ENCODE data around the gene PPOX.
A peak's percentile ranks its signal among the peaks of the same experiment; 100 is the strongest.

The PPOX gene

GRCh38 chr1:161153682-161154337 lies 12.4 kb upstream of the PPOX start, which contains the start of gene UFC1:
TSS of gene UFC1 (plus strand) at chr1:161153978. CDS start at chr1:161153998, 20 bp downstream.
- peak; percentile 91 for DNase-seq

DNA sequence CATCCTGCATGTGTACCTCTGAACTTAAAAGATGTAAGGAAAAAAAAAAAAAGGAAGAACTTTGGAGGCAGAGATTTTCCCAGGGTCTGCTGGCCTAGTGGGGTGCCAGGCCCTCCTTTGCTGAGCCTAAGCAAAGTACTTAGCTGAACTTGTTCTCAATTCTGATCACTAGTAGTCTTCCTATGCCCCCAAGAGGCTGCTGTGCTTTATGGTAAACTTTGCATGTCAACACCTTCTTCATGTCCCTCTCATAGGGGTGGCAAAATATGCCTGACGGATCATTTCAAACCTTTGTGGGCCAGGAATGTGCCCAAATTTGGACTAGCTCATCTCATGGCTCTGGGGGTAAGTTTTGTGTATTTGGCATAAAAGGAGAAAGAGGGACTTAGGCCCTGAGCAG lies 8.4 kb upstream of the PPOX start:
- no peak for DNase-seq

DNA sequence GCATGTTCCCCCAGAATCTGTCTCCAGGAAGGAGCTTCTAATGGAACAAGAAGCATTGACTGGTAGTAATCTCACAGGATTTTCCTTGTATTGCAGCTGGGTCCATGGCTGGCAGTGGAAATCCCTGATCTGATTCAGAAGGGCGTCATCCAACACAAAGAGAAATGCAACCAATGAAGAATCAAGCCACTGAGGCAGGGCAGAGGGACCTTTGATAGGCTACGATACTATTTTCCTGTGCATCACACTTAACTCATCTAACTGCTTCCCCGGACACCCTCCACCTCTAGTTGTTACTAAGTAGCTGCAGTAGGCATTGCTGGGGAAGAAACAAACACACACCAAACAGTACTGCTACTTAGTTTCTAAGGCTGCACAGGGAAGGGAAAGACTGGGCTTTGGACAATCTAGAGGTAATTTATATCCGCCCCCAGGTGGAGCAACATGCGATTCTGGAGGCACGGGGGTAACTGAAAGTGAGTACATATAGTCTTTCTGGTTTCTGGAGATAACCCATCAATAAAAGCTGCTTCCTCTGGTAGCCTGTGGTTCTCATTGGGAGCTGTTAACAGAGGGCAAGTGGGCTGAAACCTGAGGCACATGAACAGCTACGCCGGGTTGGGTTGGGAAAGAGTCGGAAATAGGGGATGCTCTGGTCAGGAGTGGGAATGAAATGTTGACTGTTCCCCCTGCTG lies 7.8 kb upstream of the PPOX start:
- no peak for DNase-seq

DNA sequence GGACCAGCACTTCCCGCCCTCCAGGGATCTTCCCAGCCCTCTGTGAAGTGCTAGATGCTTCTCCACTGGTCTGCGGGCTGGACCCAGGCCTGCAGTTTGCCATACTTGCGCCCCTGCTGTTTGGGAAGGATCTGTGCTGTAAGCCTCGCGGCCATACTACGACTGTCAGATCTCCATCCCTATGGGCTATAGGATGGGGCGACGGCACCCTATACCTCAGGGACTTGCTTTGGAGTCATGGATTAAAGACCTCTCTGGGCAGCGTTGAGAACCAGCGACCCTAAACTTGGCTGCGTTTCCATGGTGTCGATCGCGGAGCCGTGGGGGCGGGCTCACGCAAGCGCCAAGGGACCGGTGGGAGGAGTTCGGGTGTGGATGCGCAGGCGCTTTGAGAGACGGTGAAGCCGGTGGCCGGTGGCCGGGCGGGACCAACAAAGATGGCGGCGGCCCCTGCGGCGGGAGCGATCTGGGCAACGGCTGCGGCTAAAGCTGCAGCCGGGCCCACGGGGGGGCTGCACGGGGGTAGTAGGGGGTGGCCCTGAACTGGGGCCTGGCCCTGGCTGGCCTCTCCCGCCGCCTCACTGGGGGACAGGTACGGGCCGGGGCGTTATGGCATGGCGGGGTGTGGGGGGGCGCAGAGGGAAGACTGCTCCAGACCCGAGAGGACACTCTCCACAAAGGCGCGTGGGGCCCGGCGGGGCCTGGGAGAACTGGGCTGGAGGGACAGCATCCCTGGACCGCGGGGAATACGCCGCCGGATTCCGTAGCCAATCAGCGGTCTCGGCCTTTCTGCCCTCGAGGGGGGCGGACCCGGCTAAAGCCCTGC lies 6.9 kb upstream of the PPOX start, which contains the start of gene USP21:
Gene USP21 (plus strand): TSS at position 414 of the 826 bp plus-strand sequence. CDS start 1,141 bp downstream, outside the sequence.
- peak; percentile 86 for DNase-seq

GRCh38 chr1:161159913-161160243 lies 6.3 kb upstream of the PPOX start:
- no peak for DNase-seq

- DNase-seq = no peak
Measured at GRCh38 chr1:161160671-161161145, 5.5 kb upstream of the PPOX start.

DNA sequence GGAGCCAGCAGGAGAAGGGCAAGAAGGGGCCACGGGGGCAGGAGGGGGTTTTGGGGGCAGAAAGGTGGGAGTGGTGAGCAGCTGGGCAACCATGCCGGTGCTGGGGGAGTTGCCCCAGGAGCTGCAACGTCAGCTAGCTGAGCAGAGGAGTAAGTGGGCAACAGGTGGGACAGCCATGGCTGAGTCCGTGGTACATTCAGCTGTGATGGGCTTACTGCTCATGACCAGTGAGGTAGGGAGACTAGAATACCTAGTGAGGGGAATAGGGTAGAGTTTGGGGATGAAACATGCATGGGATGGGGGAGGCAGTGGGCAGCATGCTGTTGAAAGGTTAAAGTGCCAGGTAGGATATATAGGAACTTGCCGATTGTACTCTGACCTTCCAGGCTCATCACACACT lies 4.6 kb upstream of the PPOX start:
- no peak for DNase-seq

DNA sequence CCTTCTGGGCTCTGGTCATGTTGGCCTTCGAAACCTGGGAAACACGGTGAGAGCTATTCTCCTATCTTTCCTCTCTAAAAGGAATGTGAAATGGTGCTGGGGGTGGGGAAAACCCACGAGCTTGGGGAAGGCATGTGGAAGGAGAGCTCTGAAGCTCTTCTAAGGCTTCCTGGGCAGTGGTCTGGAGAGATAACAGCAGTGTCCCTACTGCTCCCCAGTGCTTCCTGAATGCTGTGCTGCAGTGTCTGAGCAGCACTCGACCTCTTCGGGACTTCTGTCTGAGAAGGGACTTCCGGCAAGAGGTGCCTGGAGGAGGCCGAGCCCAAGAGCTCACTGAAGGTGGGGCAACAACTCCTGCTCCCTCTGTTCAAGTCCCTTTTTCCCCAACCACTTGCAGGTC lies 4.2 kb upstream of the PPOX start:
- no peak for DNase-seq

DNA sequence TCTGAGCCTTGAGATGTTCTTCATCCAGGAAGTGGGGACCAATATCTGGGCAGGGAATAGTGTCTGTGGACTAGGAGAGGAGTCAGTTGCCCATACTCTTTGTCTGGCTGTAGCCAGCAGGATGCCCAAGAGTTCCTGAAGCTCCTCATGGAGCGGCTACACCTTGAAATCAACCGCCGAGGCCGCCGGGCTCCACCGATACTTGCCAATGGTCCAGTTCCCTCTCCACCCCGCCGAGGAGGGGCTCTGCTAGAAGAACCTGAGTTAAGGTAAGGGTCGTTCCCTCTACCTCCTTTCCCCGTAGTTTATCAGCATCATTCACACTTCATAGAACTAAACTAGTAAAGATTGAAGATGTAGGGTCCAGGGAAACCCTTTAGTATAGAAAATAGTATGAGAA lies 3.4 kb upstream of the PPOX start:
- no peak for DNase-seq

GRCh38 chr1:161163793-161164192 lies 2.4 kb upstream of the PPOX start:
- DNase-seq = no peak

DNA sequence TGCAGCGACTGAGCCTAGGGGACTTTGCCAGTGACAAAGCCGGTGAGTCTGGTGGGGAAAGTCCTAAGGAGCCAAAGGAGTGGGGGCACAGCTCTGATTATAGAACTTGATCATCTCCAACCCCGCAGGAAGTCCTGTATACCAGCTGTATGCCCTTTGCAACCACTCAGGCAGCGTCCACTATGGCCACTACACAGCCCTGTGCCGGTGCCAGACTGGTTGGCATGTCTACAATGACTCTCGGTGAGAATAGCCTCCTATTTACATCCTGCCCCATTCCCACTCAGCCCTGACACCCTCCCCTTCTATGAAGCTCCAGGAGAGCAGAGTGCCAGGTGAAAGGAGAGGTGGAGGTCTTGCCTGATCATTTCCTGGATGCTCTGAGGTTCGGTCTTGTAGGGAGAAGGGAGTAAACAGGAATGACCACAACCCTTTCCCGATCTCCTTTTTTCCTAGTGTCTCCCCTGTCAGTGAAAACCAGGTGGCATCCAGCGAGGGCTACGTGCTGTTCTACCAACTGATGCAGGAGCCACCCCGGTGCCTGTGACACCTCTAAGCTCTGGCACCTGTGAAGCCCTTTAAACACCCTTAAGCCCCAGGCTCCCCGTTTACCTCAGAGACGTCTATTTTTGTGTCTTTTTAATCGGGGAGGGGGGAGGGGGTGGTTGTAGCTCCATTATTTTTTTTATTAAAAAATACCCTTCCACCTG lies 1.2 kb upstream of the PPOX start:
- DNase-seq = no peak

DNA sequence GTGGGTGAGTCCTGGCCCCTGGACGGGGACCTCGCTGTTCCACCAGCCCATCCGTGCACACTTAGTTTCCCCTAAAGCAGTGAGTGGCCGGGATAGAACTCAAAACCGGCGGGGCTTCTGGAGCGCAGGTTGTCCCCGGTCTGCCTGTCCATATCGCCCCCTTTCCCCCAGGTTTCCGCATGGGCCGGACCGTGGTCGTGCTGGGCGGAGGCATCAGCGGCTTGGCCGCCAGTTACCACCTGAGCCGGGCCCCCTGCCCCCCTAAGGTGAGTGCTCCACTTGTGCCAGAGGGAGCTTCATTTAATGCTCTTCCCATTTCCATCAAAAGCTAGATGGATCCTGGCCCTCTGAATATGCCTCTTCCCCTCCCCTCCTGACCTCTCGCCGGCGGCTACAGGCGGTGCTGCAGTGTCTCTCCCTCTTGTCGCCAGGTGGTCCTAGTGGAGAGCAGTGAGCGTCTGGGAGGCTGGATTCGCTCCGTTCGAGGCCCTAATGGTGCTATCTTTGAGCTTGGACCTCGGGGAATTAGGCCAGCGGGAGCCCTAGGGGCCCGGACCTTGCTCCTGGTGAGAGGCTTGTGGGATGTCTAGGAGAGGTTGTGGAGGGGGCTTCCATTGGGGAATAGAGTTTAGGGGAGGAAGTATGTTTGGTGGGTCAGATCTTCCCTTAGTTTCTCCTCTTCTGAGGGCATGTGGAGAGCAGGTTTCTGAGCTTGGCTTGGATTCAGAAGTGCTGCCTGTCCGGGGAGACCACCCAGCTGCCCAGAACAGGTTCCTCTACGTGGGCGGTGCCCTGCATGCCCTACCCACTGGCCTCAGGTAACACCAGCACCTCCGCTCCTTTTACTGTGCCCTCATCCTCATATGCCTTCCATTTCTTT lies 683 bp downstream of the PPOX start:
- DNase-seq = no peak

- no peak for DNase-seq
Measured at GRCh38 chr1:161168906-161169305, 2.7 kb downstream of the PPOX start.

GRCh38 chr1:161171191-161171590 lies 5.0 kb downstream of the PPOX start:
- DNase-seq = no peak

DNA sequence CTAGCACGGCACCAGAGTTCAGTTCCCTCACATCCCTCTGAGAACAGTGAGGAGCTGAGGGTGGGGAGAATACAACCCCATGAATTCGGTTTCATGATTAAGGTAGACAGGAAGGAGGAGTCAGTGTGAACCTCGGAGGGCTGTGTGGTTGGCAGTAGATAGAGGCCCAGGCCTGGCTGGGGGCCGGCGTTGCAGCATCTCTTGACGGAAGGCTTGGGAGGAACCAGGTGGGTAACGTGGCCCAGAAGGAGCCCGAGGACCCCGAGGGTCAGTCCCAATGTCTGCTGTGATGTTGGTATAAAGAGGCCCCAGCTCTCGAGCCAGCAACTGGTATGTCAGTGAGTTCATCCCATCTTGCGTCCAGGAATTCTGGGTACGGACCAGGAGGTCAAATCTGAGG lies 5.5 kb downstream of the PPOX start:
- DNase-seq = no peak

GRCh38 chr1:161172349-161172748 lies 6.1 kb downstream of the PPOX start:
- DNase-seq = no peak

DNA sequence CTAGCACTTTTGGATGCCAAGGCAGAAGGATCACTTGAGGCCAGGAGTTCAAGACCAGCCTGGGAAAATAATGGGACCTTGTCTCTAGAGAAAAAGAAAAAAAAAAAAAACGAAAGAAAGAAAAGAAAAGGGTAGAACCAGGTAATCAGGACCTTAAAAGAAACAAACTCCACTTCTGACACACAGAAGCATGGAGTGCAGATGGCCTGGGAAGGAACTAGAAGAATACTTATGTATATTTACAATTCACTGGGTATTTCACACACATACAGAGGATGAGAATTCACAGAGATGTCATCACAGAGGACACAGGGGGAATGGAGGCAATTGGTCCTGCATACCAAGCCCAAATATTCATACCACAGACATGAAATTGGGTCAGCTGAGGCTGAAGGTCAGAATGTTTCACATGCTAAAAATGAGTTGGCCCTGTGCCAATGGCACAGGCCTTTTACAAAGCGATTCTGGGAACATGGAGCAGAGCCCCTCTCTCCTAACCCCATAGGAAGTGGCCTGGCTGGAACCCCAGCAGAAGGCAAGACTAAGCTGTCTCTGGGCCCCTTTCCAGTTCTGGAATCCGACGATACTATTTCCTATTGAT lies 6.7 kb downstream of the PPOX start:
- peak; percentile 93 for DNase-seq

DNA sequence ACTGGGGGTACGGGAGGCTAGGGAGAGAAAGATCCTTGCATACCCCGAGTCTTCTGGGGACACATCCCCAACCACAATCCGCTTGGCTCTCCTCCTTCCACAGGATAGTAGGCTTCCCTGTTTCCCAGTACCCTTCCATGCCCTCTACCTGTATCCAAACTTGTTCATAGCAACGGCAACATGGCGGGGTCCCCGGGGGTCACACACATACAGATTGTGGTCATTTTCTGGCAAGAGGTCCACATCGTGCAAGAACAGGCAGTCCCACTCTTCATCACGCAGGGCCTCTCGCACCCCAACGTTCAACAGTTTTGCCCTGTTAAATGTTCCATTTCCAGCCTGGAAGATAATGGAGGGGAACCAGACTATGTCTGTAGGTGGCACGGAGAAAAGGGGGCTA lies 7.5 kb downstream of the PPOX start:
- no peak for DNase-seq

- no peak for DNase-seq
Measured at GRCh38 chr1:161174911-161175310, 8.7 kb downstream of the PPOX start.

GRCh38 chr1:161175771-161176453 lies 9.7 kb downstream of the PPOX start:
- DNase-seq = no peak

Data from fibroblast of skin of right quadriceps (primary cell).